GM23338 (cell line): ENCODE data around the gene CDYL2.

Source experiments
- CTCF ChIP-seq, 2 experiments: fragments of 200-600 bp in 1 of 2; sonication (generic) in 1 of 2; conservative IDR thresholded peaks; 2 replicates each; pipeline versions ENCODE4 v1.5.1 to v1.6.1; 2016 to 2017; ENCODE audit warnings: antibody characterized with exemption in 2 of 2, low read depth in 2 of 2, mild to moderate bottlenecking in 2 of 2, moderate library complexity in 1 of 2
- EZH2 ChIP-seq: fragments of 200-600 bp; sonication (generic); IDR thresholded peaks from one replicate; pipeline ENCODE4 v1.8.0; 2017; ENCODE audit warnings: antibody characterized with exemption, mild to moderate bottlenecking, low read depth; ENCODE audit not compliant: unreplicated experiment
- EZH2phosphoT487 ChIP-seq: fragments of 200-600 bp; sonication (generic); IDR thresholded peaks from one replicate; pipeline ENCODE4 v1.8.1; 2018; ENCODE audit warnings: antibody characterized with exemption; ENCODE audit not compliant: unreplicated experiment
- JUNB ChIP-seq: IDR thresholded peaks from one replicate; pipeline ENCODE4 v1.6.1; 2016; ENCODE audit warnings: antibody characterized with exemption; ENCODE audit not compliant: unreplicated experiment

GRCh38 chr16:80788027-80788426 lies 16.4 kb downstream of the CDYL2 start:
- no peak for TF ChIP-seq CTCF (conservative IDR thresholded peaks at IDR 0.05; ENCODE audit: low read depth in 2 of 2)
- no peak for TF ChIP-seq EZH2
- TF ChIP-seq EZH2phosphoT487: no peak
- TF ChIP-seq JUNB: no peak
